GM12892 (cell line): ENCODE results near the gene GMIP.

Experiments
- POLR2A ChIP-seq: IDR thresholded peaks from 2 replicates; pipeline ENCODE4 v1.6.1; 2011; ENCODE audit warnings: low read depth, low read length, control low read depth
- POLR2AphosphoS5 ChIP-seq: IDR thresholded peaks from 2 replicates; pipeline ENCODE4 v1.6.1; 2011; ENCODE audit warnings: low read depth, low read length, control low read depth

DNA sequence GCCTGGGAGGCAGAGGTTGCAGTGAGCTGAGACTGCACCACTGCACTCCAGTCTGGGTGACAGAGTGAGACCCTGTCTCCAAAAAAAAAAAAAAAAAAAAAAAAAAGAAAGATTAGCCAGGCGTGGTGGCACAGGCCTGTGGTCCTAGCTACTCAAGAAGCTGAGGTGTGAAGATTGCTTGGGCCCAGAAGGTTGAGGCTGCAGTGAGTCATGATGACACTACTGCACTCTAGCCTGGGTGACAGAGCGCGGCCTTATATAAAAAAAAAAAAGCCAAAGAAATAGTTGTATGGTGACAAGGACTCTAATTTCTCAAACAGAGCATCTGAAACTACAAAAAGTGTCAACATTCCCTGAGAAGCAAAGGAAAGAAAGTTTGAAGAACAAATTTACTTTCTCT lies 28.4 kb downstream of the GMIP start:
- TF ChIP-seq POLR2A, result no peak
- TF ChIP-seq POLR2AphosphoS5, result no peak
